Measurements from ENCODE around the gene PIGP. TPM values are rescaled to one million over a fixed set of nuclear protein-coding genes. Genes with fewer than 3 reads are reported as not detected.
A peak's percentile ranks its signal among the peaks of the same experiment; 100 is the strongest.

Gene PIGP
- total and polyA plus RNA-seq, 9 of the 15 experiments (the other 6 are each of a cell fraction or from before 2014, with no cell fraction given), result 18.3 to 122 (median 35.6) TPM

DNA sequence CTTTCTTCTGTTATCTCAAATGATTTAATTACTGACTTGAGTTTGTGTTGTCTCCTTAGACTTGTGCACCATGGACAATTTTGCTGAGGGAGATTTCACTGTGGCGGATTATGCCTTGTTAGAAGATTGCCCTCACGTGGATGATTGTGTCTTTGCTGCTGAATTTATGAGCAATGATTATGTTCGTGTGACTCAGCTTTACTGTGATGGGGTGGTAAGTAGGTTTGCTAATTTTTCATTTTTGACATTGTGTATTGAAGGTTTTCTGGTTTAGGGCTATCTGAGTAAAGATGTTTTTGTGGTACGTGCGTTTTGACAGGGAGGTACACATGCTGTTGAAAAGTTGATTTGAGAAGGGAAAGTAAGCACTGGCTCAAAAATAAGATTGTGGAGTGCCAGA lies 14.3 kb upstream of the PIGP start:
- Histone ChIP-seq H3K4me3 (no peak overlapping the region), H3K9ac (ENCODE audit: insufficient read depth in 1 of 2, low read depth in 2 of 2, low read length in 2 of 2) (peak overlapping the region in 1 of 2 experiments; percentile 28; a peak in 1 of 4 replicates), H4K20me1 (replicated peaks; ENCODE audit: control insufficient read depth, insufficient read depth, low read length) (peaks cover 19% of the 10 kb centered on the region), H3K27me3 (ENCODE audit: control insufficient read depth in 2 of 2, insufficient read depth in 2 of 2, low read length in 2 of 2) (no peaks in the 10 kb centered on the region), H2AFZ (ENCODE audit: low read depth, low read length) (no peak overlapping the region), H3K9me3 (replicated peaks; ENCODE audit: control insufficient read depth, insufficient read depth, low read depth, low read length) (no peaks in the 10 kb centered on the region), H3K36me3 (ENCODE audit: control insufficient read depth, insufficient read depth, low read length) (peaks cover 44% of the 10 kb centered on the region), H3K9me1 (ENCODE audit: control insufficient read depth, insufficient read depth, low read length) (peaks cover 4% of the 10 kb centered on the region), H3K4me1 (replicated peaks in 1 of 2; ENCODE audit: control insufficient read depth in 2 of 2, insufficient read depth in 2 of 2, low read length in 2 of 2) (peaks cover 7 to 32% of the 10 kb centered on the region in 2 experiments; a peak in 4 of 5 replicates), H3K4me2 (ENCODE audit: insufficient read depth, low read length) (peak overlapping the region; percentile 4; the same call in 1 of the 2 replicates), H3K27ac (ENCODE audit: extremely low read depth, low read depth, low read length) (peak overlapping the region; percentile 35), H3K79me2 (ENCODE audit: control insufficient read depth, insufficient read depth, low read length) (peaks cover 64% of the 10 kb centered on the region)
- ATAC-seq (peak; percentile 94), DNase-seq (ENCODE audit: extremely low read depth in 1 of 4, low spot score in 3 of 4) (peak in 2 of 4 experiments; percentile 28 to 79), FAIRE-seq (peak; percentile 86)
- 12% methylated on average over 5 of the region's 5 CpGs for WGBS (ENCODE audit: insufficient coverage, low coverage, missing lambda C conversion rate)
- in situ Hi-C loops (cut with MboI), result loop anchor here (10.0 kb wide), 1 partner anchor 112 kb away; no protein-coding TSS in a partner anchor
- intact Hi-C loops (cut with micrococcal nuclease), result loop anchor here (1.0 to 10.0 kb wide), 2 partner anchors 110 to 288 kb away; no protein-coding TSS in a partner anchor
- BruUV-seq (replicated peaks), result no TSS peak
- ChIA-PET POLR2A (interaction anchor here (0.8 to 1.5 kb wide), 7 partner anchors 8 to 121 kb away, joined by 3 to 5 read pairs (median 4); partner anchors contain the start of gene HLCS), CTCF (ENCODE audit: low intra/inter-chr PET ratio) (interaction anchor here (3.0 kb wide), 1 partner anchor 110 kb away, joined by 35 read pairs; no protein-coding TSS in a partner anchor)
- TF ChIP-seq MAFF (IDR thresholded peaks at IDR 0.05; ENCODE audit: low read length) (peak; percentile 80), SOX6 (IDR thresholded peaks at IDR 0.05) (peak; percentile 52; the same call in 1 of the 2 replicates), TBL1XR1 (IDR thresholded peaks at IDR 0.05; ENCODE audit: low read length in 2 of 2) (peak in 1 of 2 experiments; percentile 30; a peak in 1 of 4 replicates), MTA2 (IDR thresholded peaks at IDR 0.05; ENCODE audit: low read depth) (no peak), ATF1 (CRISPR knock-in tag; IDR thresholded peaks at IDR 0.05) (no peak), ATF1 (tag; IDR thresholded peaks at IDR 0.05) (peak; percentile 28; the same call in 1 of the 2 replicates), ZNF717 (CRISPR knock-in tag; IDR thresholded peaks at IDR 0.05) (no peak), MCM7 (IDR thresholded peaks at IDR 0.05) (no peak), ARID2 (IDR thresholded peaks at IDR 0.05) (peak; percentile 51; the same call in 1 of the 2 replicates), ATF3 (IDR thresholded peaks at IDR 0.05) (peak; percentile 74), ATF3 (CRISPR knock-in tag; conservative IDR thresholded peaks at IDR 0.05) (no peak), ZNF3 (CRISPR knock-in tag; IDR thresholded peaks at IDR 0.05) (no peak), GABPA (tag; conservative IDR thresholded peaks at IDR 0.05; ENCODE audit: low read depth) (no peak), RCOR1 (IDR thresholded peaks at IDR 0.05; ENCODE audit: borderline replicate concordance in 1 of 2, low read depth in 2 of 2, low read length in 2 of 2) (peak in 1 of 2 experiments; percentile 61; a peak in 1 of 4 replicates), ZNF184 (CRISPR knock-in tag; IDR thresholded peaks at IDR 0.05) (no peak), ZC3H11A (IDR thresholded peaks at IDR 0.05; ENCODE audit: low read depth, low read length) (0 out of 2 replicates have a peak, but pooled peaks have one; percentile 41), RBFOX2 (IDR thresholded peaks at IDR 0.05; ENCODE audit: low read depth, low read length) (no peak), ZNF384 (IDR thresholded peaks at IDR 0.05; ENCODE audit: low read depth, low read length) (no peak), JUND (IDR thresholded peaks at IDR 0.05; ENCODE audit: borderline replicate concordance, low read depth, low read length) (peak; percentile 78), JUND (tag; IDR thresholded peaks at IDR 0.05; ENCODE audit: borderline replicate concordance, low read depth, low read length) (peak; percentile 65; the same call in 2 of the 3 replicates), CTBP1 (IDR thresholded peaks at IDR 0.05; ENCODE audit: borderline replicate concordance) (peak; percentile 39; the same call in 1 of the 2 replicates)
- TF ChIP-seq, protein P1, sequence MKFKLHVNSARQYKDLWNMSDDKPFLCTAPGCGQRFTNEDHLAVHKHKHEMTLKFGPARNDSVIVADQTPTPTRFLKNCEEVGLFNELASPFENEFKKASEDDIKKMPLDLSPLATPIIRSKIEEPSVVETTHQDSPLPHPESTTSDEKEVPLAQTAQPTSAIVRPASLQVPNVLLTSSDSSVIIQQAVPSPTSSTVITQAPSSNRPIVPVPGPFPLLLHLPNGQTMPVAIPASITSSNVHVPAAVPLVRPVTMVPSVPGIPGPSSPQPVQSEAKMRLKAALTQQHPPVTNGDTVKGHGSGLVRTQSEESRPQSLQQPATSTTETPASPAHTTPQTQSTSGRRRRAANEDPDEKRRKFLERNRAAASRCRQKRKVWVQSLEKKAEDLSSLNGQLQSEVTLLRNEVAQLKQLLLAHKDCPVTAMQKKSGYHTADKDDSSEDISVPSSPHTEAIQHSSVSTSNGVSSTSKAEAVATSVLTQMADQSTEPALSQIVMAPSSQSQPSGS (CRISPR knock-in tag; IDR thresholded peaks at IDR 0.05), result no peak

All from K562 (cell line).